HG02588 (cell line): Measurements from ENCODE around the gene PPP2R3A.

ENCODE experiments used
- ATAC-seq: cut with Tn5 transposase; IDR thresholded peaks from one replicate; pipeline ENCODE4 v1.9.1; 2021; ENCODE audit warnings: mild to moderate bottlenecking, moderate library complexity; ENCODE audit not compliant: unreplicated experiment

Gene PPP2R3A

DNA sequence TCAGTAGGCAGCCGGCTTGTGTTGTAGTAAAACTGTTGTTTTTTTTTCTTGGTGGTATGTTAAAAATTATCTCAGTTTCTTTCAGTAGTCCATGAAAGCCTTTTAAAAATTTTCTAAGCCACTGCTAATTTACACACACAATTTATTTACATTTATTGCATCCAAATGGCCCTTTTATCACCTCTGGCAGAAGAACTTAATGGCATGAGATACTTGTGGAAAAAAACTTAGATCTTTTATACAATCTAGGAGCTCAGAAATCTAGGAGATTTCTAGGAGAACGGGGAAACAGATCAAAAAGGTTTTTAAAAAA, 1.4 kb downstream of the PPP2R3A start:
- no peak for ATAC-seq

- ATAC-seq, result no peak
Measured at GRCh38 chr3:135967867-135968266, 2.3 kb downstream of the PPP2R3A start.

DNA sequence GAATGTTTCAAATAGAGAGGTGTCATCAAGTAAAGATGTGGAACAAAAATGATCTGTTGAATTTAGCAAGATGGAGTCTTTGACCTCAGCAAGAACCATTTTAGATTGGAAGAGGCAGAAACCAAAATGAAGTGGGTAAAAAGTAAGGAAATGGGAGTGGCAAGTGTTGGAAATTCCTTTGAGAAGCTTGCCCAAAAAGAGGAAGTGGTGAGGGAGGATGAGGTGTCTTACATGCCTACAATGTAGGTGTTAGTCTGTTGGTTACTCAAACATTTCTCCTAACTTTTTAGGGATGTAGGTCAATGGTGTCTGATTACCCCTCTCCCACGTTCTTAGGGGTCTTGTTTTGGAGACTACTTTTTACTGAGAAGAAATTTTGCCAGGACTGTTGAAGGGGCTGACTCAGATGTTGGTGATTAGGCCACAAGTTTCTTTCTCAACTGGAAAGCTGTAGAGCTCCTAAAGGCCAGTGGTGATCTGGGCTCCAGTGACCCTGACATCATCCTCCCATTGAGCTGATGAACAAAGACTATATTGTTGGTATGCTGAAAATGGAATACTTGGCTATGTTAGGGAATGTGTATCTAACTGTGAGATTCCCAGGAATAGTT, 5.1 kb downstream of the PPP2R3A start:
- no peak for ATAC-seq

DNA sequence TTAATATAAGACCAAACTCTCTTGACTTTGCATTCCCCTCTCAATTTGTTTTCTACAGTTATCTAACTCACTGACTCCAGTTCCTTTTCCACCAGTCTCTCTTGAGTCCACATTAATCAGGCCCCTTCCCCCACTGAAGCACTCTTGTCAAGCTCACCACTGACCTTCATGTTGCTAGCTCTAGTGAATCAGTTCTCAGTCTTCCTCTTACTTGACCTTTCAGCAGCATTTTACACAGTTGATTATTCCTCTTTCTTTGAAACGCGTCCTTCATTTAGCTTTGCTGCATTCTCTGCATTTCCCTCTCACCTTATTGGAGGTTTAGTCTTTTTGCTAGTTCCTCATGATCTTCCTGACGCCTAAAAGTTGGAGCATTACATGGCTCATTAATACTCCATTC, 8.3 kb downstream of the PPP2R3A start:
- ATAC-seq, result no peak

GRCh38 chr3:135975053-135975452, 9.5 kb downstream of the PPP2R3A start:
- ATAC-seq, result no peak

DNA sequence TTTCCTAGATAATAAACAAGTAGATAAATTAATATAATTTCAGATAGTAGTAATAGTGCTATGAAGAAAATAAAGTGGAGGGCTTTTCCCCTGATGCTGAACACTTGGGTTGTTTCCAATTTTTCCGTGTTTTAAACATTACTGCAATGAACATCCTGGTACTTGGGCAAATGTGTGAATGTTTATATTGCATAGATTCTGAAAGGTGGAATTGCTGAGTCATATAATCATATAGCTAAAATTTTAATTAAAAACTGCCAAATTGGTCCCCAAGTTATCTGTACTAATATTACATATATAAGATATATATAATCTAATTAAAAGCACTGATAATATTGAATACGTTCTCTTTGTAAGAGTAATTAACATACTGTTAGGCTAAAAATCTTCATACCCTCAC, 10.0 kb downstream of the PPP2R3A start:
- ATAC-seq, result no peak

DNA sequence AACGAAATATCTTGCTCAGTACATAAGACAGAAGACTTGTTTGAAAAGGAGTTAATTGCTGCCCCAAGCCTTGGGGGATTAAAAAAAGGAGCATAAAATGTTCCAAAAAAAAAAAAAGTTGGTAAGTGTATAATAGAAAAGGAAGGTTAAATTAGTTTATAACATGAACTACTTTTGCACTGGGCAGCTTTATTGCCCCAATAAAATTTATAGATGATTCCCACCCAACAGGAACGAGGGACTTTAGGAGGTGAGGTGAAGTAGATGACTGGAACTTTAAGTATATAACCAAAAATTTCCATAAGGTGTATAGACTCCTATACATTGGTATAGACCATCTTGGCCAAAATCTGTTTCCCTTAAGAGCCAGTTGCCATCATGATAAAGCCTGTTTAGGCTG, 14.8 kb downstream of the PPP2R3A start:
- ATAC-seq, result no peak

DNA sequence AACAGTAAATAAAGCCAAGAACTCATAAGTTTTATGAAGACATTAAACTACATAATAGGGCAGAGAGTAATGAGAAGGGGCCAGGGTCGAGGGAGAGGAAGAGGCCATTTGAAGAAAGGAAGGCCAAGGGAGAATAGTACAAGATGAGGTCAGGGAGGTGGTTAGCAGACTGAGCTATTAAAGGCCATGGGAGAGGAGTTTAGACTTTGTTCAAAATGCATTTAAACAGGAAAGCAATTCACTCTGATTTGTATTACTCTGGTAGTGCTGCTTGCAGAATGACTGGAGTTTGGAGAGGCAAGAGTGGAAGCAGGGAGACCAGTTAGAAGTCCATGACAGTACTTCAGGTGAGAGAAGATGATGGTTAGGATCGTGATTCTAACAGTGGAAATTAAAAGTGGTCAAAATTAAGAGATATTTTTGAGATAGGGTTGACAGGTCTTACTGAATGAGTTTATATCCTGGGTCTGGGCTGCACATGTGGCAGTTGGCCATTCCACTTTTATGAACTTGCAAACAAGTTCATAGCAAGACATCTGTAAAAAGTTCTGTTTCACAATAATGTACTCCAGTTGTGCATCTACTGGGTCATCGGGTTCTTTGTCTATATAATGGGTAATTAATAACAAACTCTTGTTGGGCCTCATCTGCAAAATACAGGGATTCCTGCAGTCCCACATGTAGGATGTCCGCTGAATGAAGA, 16.3 kb downstream of the PPP2R3A start:
- no peak for ATAC-seq

- ATAC-seq, result no peak
Measured at GRCh38 chr3:135982404-135982761, 16.9 kb downstream of the PPP2R3A start.

- no peak for ATAC-seq
Measured at GRCh38 chr3:135982922-135983581, 17.5 kb downstream of the PPP2R3A start.

DNA sequence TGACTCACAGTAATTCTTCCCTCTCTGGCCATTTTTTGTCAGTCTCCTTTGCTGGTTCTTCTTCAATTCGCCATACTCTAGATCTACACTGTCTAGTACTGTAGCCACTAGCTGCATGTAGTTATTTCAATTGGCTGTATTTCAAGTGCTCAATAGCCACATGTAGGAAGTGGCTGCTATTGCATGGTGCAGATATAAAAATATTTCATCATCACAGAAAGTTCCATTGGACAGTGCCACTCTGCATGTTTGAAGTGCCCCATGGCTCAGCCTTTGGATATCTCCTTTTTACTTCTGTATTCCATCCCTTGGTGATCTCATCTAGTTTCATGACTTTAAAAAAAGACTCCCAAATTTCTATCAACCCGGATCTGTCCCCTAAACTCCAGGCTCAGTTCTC, 22.1 kb downstream of the PPP2R3A start:
- no peak for ATAC-seq

- no peak for ATAC-seq
Measured at GRCh38 chr3:135989242-135989641, 23.7 kb downstream of the PPP2R3A start.

DNA sequence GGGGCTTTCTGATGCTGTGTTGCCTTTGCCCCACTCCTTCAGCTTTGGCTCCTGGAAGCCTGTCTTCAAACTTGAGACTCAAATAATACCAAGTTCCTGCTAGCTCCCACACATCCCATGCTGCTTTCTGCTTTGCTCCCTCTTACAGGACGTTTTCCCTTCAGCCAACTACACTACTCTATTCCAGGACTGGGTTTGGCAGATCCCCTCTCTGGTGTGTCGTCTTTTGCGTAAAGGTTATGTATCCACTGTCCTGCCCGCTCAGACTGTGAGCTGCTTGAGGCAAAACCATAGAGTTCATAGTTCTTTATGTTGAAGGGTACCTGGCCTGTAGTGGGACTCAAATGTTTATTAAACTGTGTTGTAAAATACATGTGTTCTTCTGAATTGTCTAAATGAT, 25.4 kb downstream of the PPP2R3A start:
- no peak for ATAC-seq

- ATAC-seq, result no peak
Measured at GRCh38 chr3:135991621-135992020, 26.1 kb downstream of the PPP2R3A start.

- ATAC-seq, result no peak
Measured at GRCh38 chr3:135992072-135992471, 26.5 kb downstream of the PPP2R3A start.

DNA sequence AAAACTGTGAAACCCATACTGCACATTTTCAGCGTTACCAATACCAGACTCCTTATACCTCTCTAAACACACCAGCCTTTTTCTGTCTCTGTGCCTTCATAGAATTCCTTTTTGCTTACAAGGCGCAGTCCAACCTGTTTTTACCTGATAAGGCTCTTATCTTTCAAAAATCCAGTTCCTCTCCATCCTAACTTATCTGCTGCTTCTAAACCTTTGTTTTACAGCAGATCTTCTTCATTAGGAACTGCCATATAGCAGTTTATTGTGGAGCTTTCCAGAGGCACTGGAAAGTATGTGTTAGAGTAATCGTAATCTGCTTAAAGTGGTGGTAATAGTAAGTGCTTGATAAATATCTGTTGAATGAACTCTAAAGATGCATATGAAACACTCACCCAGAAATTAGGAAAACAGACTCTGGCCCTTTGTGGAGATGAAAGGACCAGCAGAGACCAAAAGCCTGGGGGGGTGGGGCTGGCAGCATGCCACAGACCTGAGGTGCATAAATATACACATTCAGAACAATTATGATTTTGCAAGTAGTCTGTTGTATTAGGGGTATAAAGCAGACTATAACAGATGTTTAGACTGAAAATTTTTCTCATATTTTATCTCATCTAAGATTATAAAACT, 29.3 kb downstream of the PPP2R3A start:
- no peak for ATAC-seq

DNA sequence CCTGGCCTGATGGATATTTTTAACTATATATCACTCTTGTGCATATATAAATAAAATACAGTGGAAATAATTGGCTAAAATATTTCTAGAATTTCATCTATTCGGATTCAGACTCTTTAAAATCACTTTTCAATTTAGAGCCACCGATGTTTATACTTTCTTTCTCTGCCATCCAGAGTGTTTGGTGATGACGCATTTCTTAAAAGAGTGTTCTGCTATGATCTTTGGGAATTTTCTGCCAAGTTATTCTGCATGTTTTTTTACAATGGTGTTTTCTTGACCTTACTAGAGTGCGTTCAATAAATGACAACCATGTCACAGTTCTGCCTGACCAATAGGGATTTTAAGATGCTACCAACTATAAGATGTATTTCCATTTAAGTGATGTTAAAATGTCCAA, 30.2 kb downstream of the PPP2R3A start:
- ATAC-seq, result no peak

DNA sequence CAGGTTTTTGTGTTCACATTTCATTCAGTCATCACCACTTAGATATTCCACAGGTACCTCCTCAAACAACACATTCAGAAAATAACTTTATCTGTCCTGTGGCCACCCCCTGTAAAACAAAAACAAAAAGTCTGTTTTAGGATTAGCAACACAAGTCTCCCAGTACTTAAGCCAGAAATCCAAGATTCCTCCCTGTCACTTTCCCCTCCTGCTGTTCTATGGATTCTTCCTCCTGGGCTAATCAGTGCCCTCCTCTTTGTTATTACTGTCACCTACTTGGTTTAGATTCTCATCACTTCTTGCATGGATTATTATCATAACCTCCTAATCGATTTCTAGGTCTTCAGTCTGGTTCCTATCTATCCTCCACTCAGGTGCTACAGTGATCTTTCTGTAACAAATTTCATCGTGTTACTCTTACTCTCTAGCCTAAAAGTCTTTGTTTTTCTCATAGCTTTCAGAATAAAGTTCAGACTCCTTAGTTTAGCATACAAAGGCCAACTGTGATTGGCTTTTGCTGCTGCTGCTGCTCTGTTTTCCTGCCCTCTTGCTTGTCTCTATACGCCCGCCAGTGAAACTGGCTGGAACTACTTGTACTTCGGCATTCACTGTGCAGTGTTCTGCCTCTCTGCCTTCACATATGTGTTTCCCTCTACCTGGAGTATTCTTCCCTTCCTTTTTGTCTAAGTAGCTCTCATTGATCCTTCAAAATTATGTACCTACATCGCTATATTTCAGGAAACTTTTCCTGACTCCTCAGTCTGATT, 32.2 kb downstream of the PPP2R3A start:
- ATAC-seq, result no peak

- ATAC-seq, result no peak
Measured at GRCh38 chr3:136008221-136008620, 42.7 kb downstream of the PPP2R3A start.

DNA sequence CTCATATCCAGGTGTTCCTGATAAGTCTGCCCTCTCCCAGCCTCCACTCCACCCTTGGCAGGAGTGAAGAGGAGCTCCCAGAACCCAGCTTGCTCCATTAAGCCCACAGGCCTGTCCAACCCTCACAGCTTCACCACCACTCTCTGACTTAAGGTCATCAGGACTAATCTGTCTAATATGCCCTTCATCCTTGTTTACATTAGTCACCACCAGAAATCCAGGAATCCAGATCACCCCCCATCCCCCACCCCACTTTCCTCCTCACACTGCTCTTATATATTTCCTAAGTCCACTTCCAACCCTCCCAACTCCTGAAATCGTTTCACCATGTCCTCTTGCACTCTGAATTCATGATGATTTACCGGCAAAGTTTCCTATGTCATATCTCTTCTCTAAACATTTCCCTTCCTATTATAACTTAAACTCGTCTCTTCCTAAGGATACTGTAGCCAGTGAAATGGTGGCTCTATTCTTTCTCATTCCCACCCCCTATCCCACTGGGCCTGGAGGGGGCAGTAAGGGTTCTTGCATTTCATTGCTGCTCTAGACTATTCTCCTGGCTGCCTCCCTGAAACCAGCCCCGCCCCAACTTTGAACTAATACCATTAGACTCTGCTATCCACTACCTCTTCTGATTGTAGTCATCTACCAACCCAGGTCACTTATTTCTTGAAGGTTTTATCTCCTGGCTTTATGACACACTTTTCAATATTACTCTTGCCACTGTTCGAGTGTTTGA, 43.4 kb downstream of the PPP2R3A start:
- ATAC-seq, result no peak

- ATAC-seq, result no peak
Measured at GRCh38 chr3:136018876-136019275, 53.3 kb downstream of the PPP2R3A start.
